Measurements from ENCODE around the gene PTPRG. TPM values are rescaled to one million over a fixed set of nuclear protein-coding genes. Genes with fewer than 3 reads are reported as not detected.
"Not testable (repeated sequence)": the region's sequence is repeated elsewhere in the genome, so short reads cannot be mapped to it uniquely, and the experiment has no call there.

The PTPRG gene
- total RNA-seq, 1 donor from 2014 or later = 44.3 TPM

DNA sequence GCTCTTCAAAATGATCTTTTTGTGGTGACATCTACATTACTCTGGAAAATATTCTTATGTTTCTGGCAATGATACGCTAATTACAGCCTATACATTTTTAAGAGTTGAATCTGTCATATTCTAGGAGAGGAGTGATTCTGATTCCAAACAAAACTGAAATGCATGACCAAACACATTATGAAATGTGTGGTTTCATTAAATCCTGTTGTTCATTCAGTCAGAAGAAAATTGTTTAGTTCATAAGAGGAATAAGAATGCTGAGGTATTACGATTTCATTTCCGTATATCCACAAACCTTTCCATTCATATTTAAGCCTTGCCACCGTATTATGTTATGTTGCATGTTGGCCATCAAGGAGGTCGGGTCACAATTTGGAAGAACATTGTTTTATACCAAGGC, 466.9 kb downstream of the PTPRG start:
- no peaks in the 10 kb centered on the region for H3K36me3 Mint-ChIP-seq (ENCODE audit: insufficient read depth)
- DNase-seq (ENCODE audit: low spot score, unreplicated experiment) = no peak
- TF ChIP-seq, protein P1, sequence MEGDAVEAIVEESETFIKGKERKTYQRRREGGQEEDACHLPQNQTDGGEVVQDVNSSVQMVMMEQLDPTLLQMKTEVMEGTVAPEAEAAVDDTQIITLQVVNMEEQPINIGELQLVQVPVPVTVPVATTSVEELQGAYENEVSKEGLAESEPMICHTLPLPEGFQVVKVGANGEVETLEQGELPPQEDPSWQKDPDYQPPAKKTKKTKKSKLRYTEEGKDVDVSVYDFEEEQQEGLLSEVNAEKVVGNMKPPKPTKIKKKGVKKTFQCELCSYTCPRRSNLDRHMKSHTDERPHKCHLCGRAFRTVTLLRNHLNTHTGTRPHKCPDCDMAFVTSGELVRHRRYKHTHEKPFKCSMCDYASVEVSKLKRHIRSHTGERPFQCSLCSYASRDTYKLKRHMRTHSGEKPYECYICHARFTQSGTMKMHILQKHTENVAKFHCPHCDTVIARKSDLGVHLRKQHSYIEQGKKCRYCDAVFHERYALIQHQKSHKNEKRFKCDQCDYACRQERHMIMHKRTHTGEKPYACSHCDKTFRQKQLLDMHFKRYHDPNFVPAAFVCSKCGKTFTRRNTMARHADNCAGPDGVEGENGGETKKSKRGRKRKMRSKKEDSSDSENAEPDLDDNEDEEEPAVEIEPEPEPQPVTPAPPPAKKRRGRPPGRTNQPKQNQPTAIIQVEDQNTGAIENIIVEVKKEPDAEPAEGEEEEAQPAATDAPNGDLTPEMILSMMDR (IDR thresholded peaks at IDR 0.05; ENCODE audit: unreplicated experiment) = no peak
- H3K4me1 Mint-ChIP-seq (ENCODE audit: low read depth) = peaks cover 17% of the 10 kb centered on the region
- H3K27me3 Mint-ChIP-seq = peaks cover 7% of the 10 kb centered on the region
- H3K9me3 Mint-ChIP-seq (ENCODE audit: low read depth) = peaks cover 8% of the 10 kb centered on the region
- no peak overlapping the region for H3K4me3 Mint-ChIP-seq (ENCODE audit: low read depth)
- no peak overlapping the region for H3K27ac Mint-ChIP-seq

GRCh38 chr3:62032738-62033137, 471.4 kb downstream of the PTPRG start:
- Mint-ChIP-seq H3K27me3 (peaks cover 7% of the 10 kb centered on the region), H3K9me3 (ENCODE audit: low read depth) (peaks cover 8% of the 10 kb centered on the region), H3K4me1 (ENCODE audit: low read depth) (peaks cover 14% of the 10 kb centered on the region), H3K4me3 (ENCODE audit: low read depth) (no peak overlapping the region), H3K36me3 (ENCODE audit: insufficient read depth) (no peaks in the 10 kb centered on the region), H3K27ac (no peak overlapping the region)
- DNase-seq (ENCODE audit: low spot score, unreplicated experiment) = no peak
- TF ChIP-seq, protein P1 (IDR thresholded peaks at IDR 0.05; ENCODE audit: unreplicated experiment) = no peak

GRCh38 chr3:62035402-62036057, 474.2 kb downstream of the PTPRG start:
- Mint-ChIP-seq H3K27me3 (peaks cover 7% of the 10 kb centered on the region), H3K36me3 (ENCODE audit: insufficient read depth) (no peaks in the 10 kb centered on the region), H3K9me3 (ENCODE audit: low read depth) (peaks cover 8% of the 10 kb centered on the region), H3K4me1 (ENCODE audit: low read depth) (peaks cover 12% of the 10 kb centered on the region), H3K4me3 (ENCODE audit: low read depth) (no peak overlapping the region), H3K27ac (no peak overlapping the region)
- DNase-seq (ENCODE audit: low spot score, unreplicated experiment) = no peak
- TF ChIP-seq, protein P1 (IDR thresholded peaks at IDR 0.05; ENCODE audit: unreplicated experiment) = no peak

- Mint-ChIP-seq H3K4me3 (ENCODE audit: low read depth) (no peak overlapping the region), H3K4me1 (ENCODE audit: low read depth) (peaks cover 9% of the 10 kb centered on the region), H3K27me3 (no peaks in the 10 kb centered on the region), H3K36me3 (ENCODE audit: insufficient read depth) (no peaks in the 10 kb centered on the region), H3K27ac (no peak overlapping the region), H3K9me3 (ENCODE audit: low read depth) (peaks cover under 1% of the 10 kb centered on the region)
- TF ChIP-seq, protein P1 (IDR thresholded peaks at IDR 0.05; ENCODE audit: unreplicated experiment) = no peak
- DNase-seq (ENCODE audit: low spot score, unreplicated experiment) = no peak
Measured at GRCh38 chr3:62036726-62037125, 475.4 kb downstream of the PTPRG start.

DNA sequence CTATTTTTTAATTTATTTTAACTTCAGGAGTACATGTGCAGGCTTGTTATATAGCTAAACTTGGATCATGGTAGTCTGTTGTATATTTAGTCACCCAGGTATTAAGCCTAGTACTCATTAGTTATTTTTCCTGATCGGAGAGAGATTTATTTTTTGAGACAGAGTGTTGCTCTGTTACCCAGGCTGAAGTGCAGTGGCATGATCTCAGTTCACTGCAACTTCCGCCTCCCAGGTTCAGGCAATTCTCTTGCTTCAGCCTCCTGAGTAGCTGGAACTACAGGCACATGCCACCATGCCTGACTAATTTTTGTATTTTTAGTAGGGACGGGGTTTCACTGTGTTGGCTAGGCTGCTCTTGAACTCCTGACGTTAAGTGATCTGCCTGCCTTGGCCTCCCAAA, 477.4 kb downstream of the PTPRG start:
- H3K4me1 Mint-ChIP-seq (ENCODE audit: low read depth); H3K27me3 Mint-ChIP-seq; H3K36me3 Mint-ChIP-seq (ENCODE audit: insufficient read depth); H3K9me3 Mint-ChIP-seq (ENCODE audit: low read depth); DNase-seq (ENCODE audit: low spot score, unreplicated experiment); H3K4me3 Mint-ChIP-seq (ENCODE audit: low read depth); H3K27ac Mint-ChIP-seq: not testable (repeated sequence)

DNA sequence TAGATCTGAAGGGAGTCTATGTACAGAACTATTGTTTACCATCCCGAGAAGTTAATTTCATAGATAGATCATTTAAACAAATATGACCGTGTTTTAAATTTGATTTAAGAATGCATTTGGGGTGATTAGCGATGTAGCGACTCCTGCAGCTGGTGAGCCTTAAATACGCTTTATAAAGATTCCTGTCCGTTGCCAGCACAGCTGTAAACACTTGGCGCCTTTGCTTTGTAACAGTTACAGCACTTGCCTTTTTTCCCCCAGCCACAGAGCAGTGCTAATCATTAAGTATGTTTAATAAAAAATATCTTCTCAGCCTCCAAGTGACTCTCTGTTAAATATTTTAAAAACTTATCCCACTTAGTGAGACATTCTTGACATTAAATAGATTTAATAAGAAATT, 478.2 kb downstream of the PTPRG start:
- DNase-seq (ENCODE audit: low spot score, unreplicated experiment) = no peak
- no peaks in the 10 kb centered on the region for H3K9me3 Mint-ChIP-seq (ENCODE audit: low read depth)
- TF ChIP-seq, protein P1 (IDR thresholded peaks at IDR 0.05; ENCODE audit: unreplicated experiment) = no peak
- no peaks in the 10 kb centered on the region for H3K4me1 Mint-ChIP-seq (ENCODE audit: low read depth)
- H3K27ac Mint-ChIP-seq = no peak overlapping the region
- H3K27me3 Mint-ChIP-seq = no peaks in the 10 kb centered on the region
- H3K4me3 Mint-ChIP-seq (ENCODE audit: low read depth) = no peak overlapping the region
- H3K36me3 Mint-ChIP-seq (ENCODE audit: insufficient read depth) = no peaks in the 10 kb centered on the region
